ENCODE data around the gene EPHA8. TPM values are rescaled to one million over a fixed set of nuclear protein-coding genes. Genes with fewer than 3 reads are reported as not detected.
A peak's percentile ranks its signal among the peaks of the same experiment; 100 is the strongest.

The EPHA8 gene
- total RNA-seq, 1 donor from 2014 or later, result 0.24 TPM

DNA sequence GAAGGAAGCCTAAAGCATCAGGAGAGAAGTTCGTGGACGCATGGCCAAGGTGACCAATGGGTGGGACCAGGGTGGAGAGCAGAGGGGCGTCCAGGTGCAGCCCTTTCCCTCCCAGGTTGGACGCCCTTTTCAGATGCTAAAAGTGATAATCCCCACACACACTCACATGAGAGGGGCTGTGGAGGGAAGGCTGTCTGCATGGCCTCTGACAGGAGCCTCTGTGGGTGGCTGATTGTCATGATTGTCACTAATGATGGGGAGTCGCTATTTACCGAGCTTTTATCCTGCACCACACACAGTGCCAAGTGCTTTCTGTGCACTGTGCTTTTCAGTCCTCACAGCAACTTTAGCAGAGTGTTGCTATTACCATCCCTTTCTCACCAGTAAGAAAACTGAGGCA lies 46.0 kb downstream of the EPHA8 start:
- no peaks in the 10 kb centered on the region for H3K9me3 Mint-ChIP-seq (ENCODE audit: low read depth)
- no peak overlapping the region for H3K27ac Mint-ChIP-seq
- H3K4me1 Mint-ChIP-seq (ENCODE audit: low read depth), result no peaks in the 10 kb centered on the region
- peaks cover 84% of the 10 kb centered on the region for H3K27me3 Mint-ChIP-seq
- TF ChIP-seq, protein P1, sequence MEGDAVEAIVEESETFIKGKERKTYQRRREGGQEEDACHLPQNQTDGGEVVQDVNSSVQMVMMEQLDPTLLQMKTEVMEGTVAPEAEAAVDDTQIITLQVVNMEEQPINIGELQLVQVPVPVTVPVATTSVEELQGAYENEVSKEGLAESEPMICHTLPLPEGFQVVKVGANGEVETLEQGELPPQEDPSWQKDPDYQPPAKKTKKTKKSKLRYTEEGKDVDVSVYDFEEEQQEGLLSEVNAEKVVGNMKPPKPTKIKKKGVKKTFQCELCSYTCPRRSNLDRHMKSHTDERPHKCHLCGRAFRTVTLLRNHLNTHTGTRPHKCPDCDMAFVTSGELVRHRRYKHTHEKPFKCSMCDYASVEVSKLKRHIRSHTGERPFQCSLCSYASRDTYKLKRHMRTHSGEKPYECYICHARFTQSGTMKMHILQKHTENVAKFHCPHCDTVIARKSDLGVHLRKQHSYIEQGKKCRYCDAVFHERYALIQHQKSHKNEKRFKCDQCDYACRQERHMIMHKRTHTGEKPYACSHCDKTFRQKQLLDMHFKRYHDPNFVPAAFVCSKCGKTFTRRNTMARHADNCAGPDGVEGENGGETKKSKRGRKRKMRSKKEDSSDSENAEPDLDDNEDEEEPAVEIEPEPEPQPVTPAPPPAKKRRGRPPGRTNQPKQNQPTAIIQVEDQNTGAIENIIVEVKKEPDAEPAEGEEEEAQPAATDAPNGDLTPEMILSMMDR (IDR thresholded peaks at IDR 0.05; ENCODE audit: unreplicated experiment), result no peak
- no peak for DNase-seq (ENCODE audit: low spot score, unreplicated experiment)
- H3K36me3 Mint-ChIP-seq (ENCODE audit: insufficient read depth), result no peaks in the 10 kb centered on the region
- no peak overlapping the region for H3K4me3 Mint-ChIP-seq (ENCODE audit: low read depth)

DNA sequence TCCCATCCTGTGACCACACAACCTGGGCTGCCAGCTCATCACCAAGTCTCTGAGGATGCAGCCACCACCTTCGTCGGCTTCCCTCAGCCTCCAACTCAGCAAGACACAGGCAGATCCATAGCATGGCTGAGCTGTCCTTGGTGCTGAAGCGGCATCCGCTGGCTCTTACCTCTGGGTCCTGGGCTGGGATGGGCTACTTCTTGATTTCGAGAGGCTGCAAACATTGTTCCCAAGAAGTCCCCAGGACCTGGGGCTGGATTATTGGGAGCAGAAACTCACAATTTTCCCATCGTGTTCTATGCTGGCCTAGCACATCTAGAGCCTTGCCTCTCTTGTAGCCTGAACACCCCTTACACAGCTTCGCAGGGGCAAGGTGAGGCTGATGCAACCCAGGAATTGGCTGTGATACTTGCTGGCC lies 48.2 kb downstream of the EPHA8 start:
- H3K36me3 Mint-ChIP-seq (ENCODE audit: insufficient read depth), result no peaks in the 10 kb centered on the region
- no peak overlapping the region for H3K27ac Mint-ChIP-seq
- no peaks in the 10 kb centered on the region for H3K9me3 Mint-ChIP-seq (ENCODE audit: low read depth)
- TF ChIP-seq, protein P1 (IDR thresholded peaks at IDR 0.05; ENCODE audit: unreplicated experiment), result no peak
- H3K4me3 Mint-ChIP-seq (ENCODE audit: low read depth), result no peak overlapping the region
- DNase-seq (ENCODE audit: low spot score, unreplicated experiment), result peak; percentile 80
- peaks cover 80% of the 10 kb centered on the region for H3K27me3 Mint-ChIP-seq
- H3K4me1 Mint-ChIP-seq (ENCODE audit: low read depth), result no peaks in the 10 kb centered on the region

DNA sequence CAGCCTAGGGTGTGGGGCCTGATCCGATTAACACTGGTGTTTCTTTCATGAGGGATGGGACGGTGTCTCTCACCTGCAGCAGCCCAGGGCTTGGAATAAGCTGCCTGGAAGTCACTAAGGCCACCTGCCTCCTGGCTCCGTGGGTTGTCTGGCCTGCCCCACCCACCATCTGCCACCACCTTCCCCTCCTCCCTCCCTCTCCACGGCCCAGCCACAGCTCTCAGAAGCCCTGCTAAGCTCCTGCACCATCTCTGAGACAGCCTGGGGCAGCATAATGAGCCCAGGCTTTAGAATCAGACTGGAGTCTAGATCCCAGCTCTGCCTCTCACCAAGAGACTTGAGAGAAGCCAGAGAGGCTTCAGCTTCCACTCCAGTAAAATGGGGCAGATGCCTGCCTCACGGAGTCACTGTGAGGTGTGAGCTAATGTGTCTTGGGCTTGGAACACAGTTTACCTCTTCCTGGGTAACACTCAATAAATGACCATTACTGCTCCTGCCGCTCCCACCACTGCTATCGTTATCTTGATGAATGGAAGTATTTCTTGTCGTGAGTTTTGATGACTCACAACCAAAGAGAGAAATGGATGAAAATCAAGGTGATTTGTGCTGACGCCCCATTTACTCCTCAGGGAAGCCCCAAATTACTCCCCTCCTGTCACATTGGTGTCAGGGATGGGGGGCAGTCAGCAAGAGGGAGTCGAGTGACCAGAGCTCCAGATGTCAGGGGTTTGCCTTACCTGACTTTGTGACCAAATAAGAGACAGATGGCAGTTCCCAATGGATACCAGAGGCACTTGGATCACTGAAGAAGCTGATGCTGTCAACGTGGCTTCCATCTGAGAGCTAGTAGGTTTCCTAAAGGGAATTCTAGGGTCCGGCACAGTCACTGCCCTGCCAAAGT lies 49.6 kb downstream of the EPHA8 start:
- H3K27me3 Mint-ChIP-seq, result peaks cover 78% of the 10 kb centered on the region
- no peak overlapping the region for H3K27ac Mint-ChIP-seq
- no peak overlapping the region for H3K4me3 Mint-ChIP-seq (ENCODE audit: low read depth)
- no peaks in the 10 kb centered on the region for H3K4me1 Mint-ChIP-seq (ENCODE audit: low read depth)
- H3K36me3 Mint-ChIP-seq (ENCODE audit: insufficient read depth), result no peaks in the 10 kb centered on the region
- TF ChIP-seq, protein P1 (IDR thresholded peaks at IDR 0.05; ENCODE audit: unreplicated experiment), result no peak
- no peak for DNase-seq (ENCODE audit: low spot score, unreplicated experiment)
- H3K9me3 Mint-ChIP-seq (ENCODE audit: low read depth), result no peaks in the 10 kb centered on the region

DNA sequence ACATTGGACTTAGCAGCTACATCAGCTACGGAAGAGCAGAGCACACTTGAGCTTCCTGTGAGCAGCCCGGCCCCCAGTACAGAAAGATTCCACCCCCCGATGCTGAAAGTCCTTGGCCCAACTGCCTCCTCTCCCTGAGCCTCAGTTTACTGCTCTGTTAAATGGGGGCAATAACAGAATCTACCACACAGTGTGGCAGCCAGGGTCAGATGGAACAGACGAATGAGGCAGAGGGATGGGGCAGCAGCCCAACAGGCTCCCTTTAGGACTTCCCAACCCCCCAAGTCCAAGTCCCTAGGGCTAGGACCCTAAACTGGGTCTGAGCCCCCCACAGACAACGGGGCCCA lies 50.3 kb downstream of the EPHA8 start:
- peaks cover 72% of the 10 kb centered on the region for H3K27me3 Mint-ChIP-seq
- TF ChIP-seq, protein P1 (IDR thresholded peaks at IDR 0.05; ENCODE audit: unreplicated experiment), result no peak
- DNase-seq (ENCODE audit: low spot score, unreplicated experiment), result no peak
- H3K36me3 Mint-ChIP-seq (ENCODE audit: insufficient read depth), result no peaks in the 10 kb centered on the region
- H3K4me1 Mint-ChIP-seq (ENCODE audit: low read depth), result no peaks in the 10 kb centered on the region
- H3K9me3 Mint-ChIP-seq (ENCODE audit: low read depth), result no peaks in the 10 kb centered on the region
- H3K4me3 Mint-ChIP-seq (ENCODE audit: low read depth), result no peak overlapping the region
- no peak overlapping the region for H3K27ac Mint-ChIP-seq

DNA sequence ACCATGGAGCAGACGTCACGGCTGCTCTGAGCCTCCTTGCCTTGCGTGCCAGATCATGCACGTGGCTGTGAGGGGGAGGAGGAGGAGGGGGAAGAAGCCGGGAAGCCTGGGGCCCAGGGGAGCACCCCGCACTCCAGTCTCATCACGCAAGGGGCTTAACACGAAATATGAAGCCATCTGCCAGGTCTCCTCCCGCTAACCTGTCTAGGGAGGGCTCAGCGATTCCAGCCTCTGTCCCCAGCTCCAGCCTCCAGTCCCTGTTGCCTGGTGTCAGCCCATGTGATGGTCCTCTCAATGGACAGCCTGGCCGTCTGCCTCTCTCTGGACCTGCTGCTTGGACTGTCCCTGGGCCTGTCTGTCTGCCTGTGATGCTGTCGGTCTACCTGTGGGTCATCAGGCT lies 50.7 kb downstream of the EPHA8 start:
- H3K4me3 Mint-ChIP-seq (ENCODE audit: low read depth), result no peak overlapping the region

More for the DNA sequence above, 50.7 kb downstream of the EPHA8 start:
- TF ChIP-seq, protein P1 (IDR thresholded peaks at IDR 0.05; ENCODE audit: unreplicated experiment), result no peak
- DNase-seq (ENCODE audit: low spot score, unreplicated experiment), result no peak
- Mint-ChIP-seq H3K4me1 (ENCODE audit: low read depth) (no peaks in the 10 kb centered on the region), H3K27me3 (peaks cover 70% of the 10 kb centered on the region), H3K27ac (no peak overlapping the region), H3K9me3 (ENCODE audit: low read depth) (no peaks in the 10 kb centered on the region), H3K36me3 (ENCODE audit: insufficient read depth) (no peaks in the 10 kb centered on the region)
